Mesodermal cell (in vitro differentiated cells): ENCODE data around the gene ATXN7L1.

Experiments used
- H3K27ac ChIP-seq: 2 replicates; pipeline ENCODE4 v1.7.0; 2013; ENCODE audit warnings: mild to moderate bottlenecking, low read depth, low read length, moderate library complexity; ENCODE audit not compliant: severe bottlenecking
- H3K36me3 ChIP-seq: 2 replicates; pipeline ENCODE4 v1.7.1; 2013; ENCODE audit warnings: mild to moderate bottlenecking, low read length, moderate library complexity; ENCODE audit not compliant: control insufficient read depth, insufficient read depth
- H3K4me1 ChIP-seq: one replicate; pipeline ENCODE4 v1.7.1; 2013; ENCODE audit warnings: mild to moderate bottlenecking, low read length; ENCODE audit not compliant: insufficient read depth, control insufficient read depth, poor library complexity, severe bottlenecking
- H3K4me3 ChIP-seq: 2 replicates; pipeline ENCODE4 v1.7.0; 2013; ENCODE audit warnings: low read length, control low read depth, mild to moderate bottlenecking; ENCODE audit not compliant: insufficient read depth, poor library complexity, severe bottlenecking; ENCODE audit errors: extremely low read depth
- H3K9me3 ChIP-seq: 2 replicates; pipeline ENCODE4 v1.7.1; 2013; ENCODE audit warnings: mild to moderate bottlenecking, low read length, moderate library complexity; ENCODE audit not compliant: control insufficient read depth
- WGBS, 2 experiments: methylation state at CpG; one replicate each; pipeline ENCODE4 v1.1.5; 2013; ENCODE audit warnings: missing lambda C conversion rate in 2 of 2; ENCODE audit not compliant: insufficient coverage in 2 of 2; 5-methylcytosine and 5-hydroxymethylcytosine counted together

The ATXN7L1 gene

DNA sequence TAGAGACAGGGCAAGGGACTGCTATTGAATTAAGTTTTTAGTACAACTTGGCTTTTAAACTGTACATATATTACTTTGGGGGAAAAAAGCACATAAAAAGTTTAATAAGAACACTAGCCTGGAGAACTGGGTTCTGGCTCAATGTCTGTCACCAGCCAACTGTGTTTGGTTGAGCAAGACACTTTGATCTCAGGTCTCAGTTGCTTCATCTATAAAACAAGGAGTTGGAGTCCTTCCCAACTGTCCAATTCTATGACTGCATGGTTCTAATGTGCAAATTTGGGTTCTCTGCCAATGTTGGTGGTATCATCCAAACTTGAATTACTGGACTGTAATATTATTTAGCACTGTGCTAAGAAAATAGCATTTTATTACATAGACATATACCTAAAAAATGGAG is 50.3 kb downstream of the ATXN7L1 start:
- peaks cover 7% of the 10 kb centered on the region for H3K36me3 ChIP-seq

DNA sequence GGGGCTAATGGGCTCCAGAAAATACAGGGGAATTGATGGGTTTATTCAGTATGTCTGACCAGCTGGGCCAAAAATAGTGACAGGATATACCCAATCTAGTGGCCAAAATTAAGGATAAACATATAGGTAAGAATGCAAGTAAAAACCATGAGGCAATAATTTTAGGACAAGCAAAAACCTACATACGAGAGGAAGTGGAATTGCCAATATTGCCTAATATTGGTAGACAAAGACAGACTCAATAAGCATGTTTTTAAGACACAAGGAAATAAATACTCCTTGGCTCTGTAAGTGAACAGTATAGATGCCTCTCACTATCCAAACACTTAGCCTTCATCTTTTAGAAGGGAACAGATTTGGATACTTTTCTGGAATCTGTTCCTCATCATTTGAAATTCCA is 51.0 kb downstream of the ATXN7L1 start:
- H3K9me3 ChIP-seq, result no peaks in the 10 kb centered on the region
- H3K27ac ChIP-seq, result no peak overlapping the region
- no CpG with 5 or more reads among the region's 1 CpG for WGBS, 2 experiments

More for the DNA sequence above, 50.3 kb downstream of the ATXN7L1 start:
- H3K4me1 ChIP-seq, result peaks cover 20% of the 10 kb centered on the region
- no peak overlapping the region for H3K4me3 ChIP-seq
- H3K27ac ChIP-seq, result no peak overlapping the region
- H3K9me3 ChIP-seq, result no peaks in the 10 kb centered on the region

DNA sequence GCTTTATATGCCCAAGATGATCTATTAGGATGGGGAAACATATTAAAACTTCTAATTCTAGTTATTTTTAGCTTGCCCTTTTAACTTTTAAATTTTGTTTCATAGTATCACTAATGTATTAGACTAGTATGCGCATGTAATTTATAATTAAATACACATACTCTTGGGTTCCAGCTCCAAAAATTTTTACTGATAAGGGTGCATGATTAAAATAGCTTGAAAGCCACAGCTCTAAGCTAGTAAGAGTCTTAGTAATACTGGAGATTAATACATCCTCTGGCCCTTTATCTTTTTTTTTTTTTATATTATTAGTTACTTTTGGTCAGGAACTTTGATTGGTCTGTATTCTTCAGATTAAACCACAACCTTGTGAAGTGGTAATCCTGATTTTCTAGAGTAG is 53.6 kb downstream of the ATXN7L1 start:
- no CpG with 5 or more reads among the region's 1 CpG for WGBS, 2 experiments
- Histone ChIP-seq H3K36me3 (peaks cover 16% of the 10 kb centered on the region), H3K9me3 (no peaks in the 10 kb centered on the region), H3K4me1 (peaks cover 3% of the 10 kb centered on the region), H3K4me3 (no peak overlapping the region), H3K27ac (no peak overlapping the region)

More for the DNA sequence above, 51.0 kb downstream of the ATXN7L1 start:
- Histone ChIP-seq H3K4me1 (peaks cover 13% of the 10 kb centered on the region), H3K36me3 (peaks cover 10% of the 10 kb centered on the region), H3K4me3 (no peak overlapping the region)

DNA sequence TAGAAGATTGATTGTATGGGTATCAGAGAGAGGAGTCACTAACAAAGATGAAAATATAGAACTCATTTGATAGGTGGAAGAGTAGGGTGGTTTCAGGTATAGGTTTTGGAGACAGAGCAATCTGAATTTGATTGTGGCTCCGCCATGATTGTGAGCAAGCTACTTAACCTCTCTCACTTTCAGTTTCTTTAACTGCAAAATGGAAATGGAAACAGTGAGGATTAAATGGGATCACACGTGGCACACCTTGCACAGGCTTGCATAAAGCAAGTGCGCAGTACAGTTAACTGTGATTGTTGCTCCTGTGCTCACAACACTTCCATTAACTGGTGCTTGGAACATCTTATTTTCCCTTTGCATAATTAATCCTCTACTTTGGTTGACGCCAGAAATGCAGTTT is 54.9 kb downstream of the ATXN7L1 start:
- Histone ChIP-seq H3K9me3 (no peaks in the 10 kb centered on the region), H3K4me3 (no peak overlapping the region), H3K4me1 (peaks cover 10% of the 10 kb centered on the region), H3K36me3 (peaks cover 13% of the 10 kb centered on the region), H3K27ac (no peak overlapping the region)
- WGBS, 2 experiments, result 86 to 96% methylated on average over 3 to 4 of the region's 4 CpGs

DNA sequence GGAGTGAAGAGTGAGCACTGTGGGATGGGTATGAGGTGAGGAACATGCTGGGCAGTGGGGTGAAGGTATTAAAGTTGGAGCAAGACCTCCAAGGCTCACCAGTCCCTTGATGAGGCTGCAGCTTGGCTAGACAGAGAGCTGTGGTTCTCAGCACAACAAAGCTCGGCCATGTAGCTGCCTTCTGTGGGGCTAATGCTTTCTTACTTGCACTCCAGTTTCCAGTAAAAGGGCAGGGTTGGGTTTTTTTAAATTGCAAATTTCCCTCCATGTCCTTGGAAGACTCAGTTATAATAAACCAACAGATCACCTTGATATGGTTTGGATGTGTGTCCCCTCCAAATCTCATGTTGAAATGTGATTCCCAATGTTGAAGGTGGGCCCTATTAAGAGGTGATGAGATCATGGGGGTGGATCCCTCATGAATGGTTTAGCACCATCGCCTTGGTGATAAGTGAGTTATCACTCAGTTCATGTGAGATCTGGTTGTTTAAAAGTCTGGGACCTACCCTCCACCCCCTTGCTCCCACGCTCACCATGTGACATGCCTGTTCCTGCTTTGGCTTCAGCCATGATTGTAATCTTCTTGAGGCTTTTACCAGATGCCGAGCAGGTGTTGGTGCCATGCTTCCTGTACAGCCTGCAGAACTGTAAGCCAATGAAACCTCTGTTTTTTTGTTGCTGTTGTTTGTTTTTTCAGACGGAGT is 55.9 kb downstream of the ATXN7L1 start:
- H3K27ac ChIP-seq, result no peak overlapping the region
- 90 to 95% methylated on average over 2 to 4 of the region's 5 CpGs for WGBS, 2 experiments
- peaks cover 13% of the 10 kb centered on the region for H3K36me3 ChIP-seq
- H3K4me1 ChIP-seq, result peaks cover 12% of the 10 kb centered on the region
- no peaks in the 10 kb centered on the region for H3K9me3 ChIP-seq
- H3K4me3 ChIP-seq, result no peak overlapping the region

DNA sequence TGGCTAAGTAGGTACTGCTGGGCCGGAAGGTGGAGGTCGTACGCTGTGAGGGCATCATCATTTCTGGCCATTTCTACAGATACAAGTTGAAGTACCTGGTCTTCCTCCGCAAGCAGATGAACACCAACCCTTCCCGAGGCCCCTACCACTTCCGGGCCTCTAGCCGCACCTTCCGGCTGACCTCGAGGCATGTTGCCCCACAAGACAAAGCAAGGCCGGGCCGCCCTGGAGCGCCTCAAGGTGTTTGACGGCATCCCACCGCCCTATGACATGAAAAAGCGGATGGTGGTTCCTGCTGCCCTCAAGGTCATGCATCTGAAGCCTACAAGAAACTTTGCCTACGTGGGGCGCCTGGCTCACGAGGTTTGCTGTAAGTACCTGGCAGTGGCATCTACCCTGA is 56.8 kb downstream of the ATXN7L1 start:
- Histone ChIP-seq H3K4me1 (peaks cover 12% of the 10 kb centered on the region), H3K27ac (no peak overlapping the region), H3K4me3 (no peak overlapping the region), H3K36me3 (peaks cover 13% of the 10 kb centered on the region), H3K9me3 (no peaks in the 10 kb centered on the region)
- 96 to 98% methylated on average over 18 of the region's 18 CpGs for WGBS, 2 experiments

DNA sequence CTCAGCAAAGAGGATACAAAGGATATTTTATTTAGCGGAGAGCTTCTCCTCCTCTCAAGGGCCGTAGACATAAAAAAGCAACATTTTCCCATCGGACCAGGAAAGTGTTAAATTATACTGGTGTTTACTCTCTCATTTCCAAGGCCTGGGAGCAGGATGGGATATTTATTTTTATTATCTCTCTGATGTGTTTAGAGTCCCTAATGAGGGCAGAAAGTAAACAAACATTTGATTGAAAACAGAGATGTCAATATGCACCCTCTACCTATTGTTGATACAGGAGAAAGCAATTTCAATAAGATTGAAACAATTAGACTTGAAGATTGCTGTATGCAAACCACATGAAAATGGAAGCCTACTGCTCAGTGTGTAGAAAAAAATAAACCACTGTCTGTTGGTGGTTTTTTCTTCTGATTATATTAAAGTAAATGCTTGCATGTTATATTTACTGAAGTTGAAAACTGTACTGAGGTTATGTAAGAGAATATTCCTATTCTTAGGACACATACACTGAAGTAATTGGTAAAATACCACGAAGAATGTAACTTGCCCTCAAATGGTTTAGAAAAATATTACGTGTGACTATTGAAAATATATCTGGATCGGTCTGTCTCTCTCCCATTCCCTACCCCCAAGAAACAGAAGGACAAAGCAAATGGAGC is 59.3 kb downstream of the ATXN7L1 start:
- Histone ChIP-seq H3K27ac (no peak overlapping the region), H3K36me3 (peaks cover 13% of the 10 kb centered on the region), H3K9me3 (no peaks in the 10 kb centered on the region), H3K4me3 (no peak overlapping the region), H3K4me1 (peaks cover 12% of the 10 kb centered on the region)
- 100% methylated on average over 2 of the region's 6 CpGs; no CpG with 5 or more reads in 1 of the 2 experiments for WGBS, 2 experiments

DNA sequence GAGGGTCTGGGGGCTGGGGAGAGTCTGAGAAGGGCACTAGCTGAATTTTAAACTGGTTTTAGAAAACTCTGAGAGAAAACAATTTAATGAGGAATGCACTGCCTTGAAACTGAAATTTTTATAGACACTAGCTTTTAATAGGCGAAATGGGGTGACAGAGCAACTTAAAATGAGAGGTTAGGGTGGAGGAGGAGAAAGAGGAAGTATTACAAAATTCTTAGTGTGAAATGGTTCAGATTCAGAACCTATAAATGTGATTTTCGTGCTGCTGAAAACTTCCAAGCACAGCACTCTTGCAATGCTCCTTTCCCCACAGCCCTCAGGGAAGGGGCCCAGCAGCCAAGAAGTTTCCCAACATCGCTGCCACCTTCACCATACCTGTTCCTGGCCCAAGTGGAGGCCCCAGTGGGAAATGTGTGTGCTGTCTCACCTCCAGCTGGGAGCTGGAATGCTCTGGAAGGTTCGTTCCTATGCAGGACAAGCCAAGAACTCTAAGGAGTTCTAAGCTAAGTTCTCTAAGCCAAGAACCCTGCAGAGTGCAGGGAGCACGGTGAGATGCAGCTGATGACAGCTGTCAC is 60.0 kb downstream of the ATXN7L1 start:
- peaks cover 12% of the 10 kb centered on the region for H3K4me1 ChIP-seq
- H3K9me3 ChIP-seq, result no peaks in the 10 kb centered on the region
- no peak overlapping the region for H3K4me3 ChIP-seq
- 83 to 95% methylated on average over 3 to 4 of the region's 5 CpGs for WGBS, 2 experiments
- H3K27ac ChIP-seq, result no peak overlapping the region
- peaks cover 13% of the 10 kb centered on the region for H3K36me3 ChIP-seq

DNA sequence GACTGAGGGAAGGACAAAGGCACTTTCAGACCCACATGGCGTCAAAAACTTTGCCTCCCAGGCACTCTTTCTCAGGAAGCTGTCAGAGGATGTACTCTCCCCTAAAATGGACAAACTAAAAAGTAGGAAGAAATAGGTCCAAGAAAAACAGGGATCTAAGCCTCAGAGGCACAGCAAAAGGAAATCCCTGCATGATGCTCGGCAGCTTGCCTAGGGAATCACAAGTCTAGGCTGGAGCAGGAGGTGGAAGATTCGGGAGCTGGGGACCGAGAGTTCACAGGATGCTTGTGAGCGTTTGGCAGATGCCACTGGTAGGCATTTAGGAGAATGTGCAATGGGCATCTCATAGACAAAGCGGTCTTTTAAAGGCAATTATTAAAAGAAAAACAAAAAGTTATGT is 60.8 kb downstream of the ATXN7L1 start:
- H3K27ac ChIP-seq, result no peak overlapping the region
- 89 to 90% methylated on average over 1 to 4 of the region's 6 CpGs for WGBS, 2 experiments
- H3K4me3 ChIP-seq, result no peak overlapping the region
- peaks cover 12% of the 10 kb centered on the region for H3K4me1 ChIP-seq
- no peaks in the 10 kb centered on the region for H3K9me3 ChIP-seq
- peaks cover 10% of the 10 kb centered on the region for H3K36me3 ChIP-seq

DNA sequence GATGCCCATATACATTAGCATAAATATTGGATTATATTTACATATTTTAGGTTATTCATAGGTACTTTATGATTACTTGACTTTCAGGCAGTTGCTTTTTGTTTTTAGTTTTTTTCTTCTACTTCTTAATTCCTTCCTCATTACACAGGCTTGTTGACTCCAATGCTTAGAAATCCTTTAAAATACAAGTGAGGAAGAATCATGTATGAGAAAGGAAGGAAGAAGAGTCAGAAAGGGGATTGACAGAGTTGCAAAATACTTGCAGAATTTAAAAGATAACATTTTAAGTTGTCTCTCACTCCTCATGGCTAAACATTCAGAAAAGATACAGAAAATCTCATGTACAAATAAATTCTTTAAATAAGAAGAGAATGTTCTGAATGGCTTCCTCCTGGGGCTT is 61.9 kb downstream of the ATXN7L1 start:
- peaks cover 1% of the 10 kb centered on the region for H3K36me3 ChIP-seq
- no peaks in the 10 kb centered on the region for H3K9me3 ChIP-seq
- H3K27ac ChIP-seq, result no peak overlapping the region
- H3K4me3 ChIP-seq, result no peak overlapping the region
- H3K4me1 ChIP-seq, result peaks cover 12% of the 10 kb centered on the region
